K562 (cell line): Measurements from ENCODE around the gene MCM6. TPM values are rescaled to one million over a fixed set of nuclear protein-coding genes. Genes with fewer than 3 reads are reported as not detected.

Experiments used
- BRCA1 ChIP-seq, 2 experiments: fragments of 450-650 bp in 1 of 2; sonication (generic) in 1 of 2; formaldehyde crosslinking in 1 of 2; IDR thresholded peaks; 2 replicates each; pipeline versions ENCODE4 v1.5.0 to v1.6.1; 2017 to 2020; ENCODE audit warnings: mild to moderate bottlenecking in 1 of 2, missing genetic modification reagents in 1 of 2
- BRF2 ChIP-seq: IDR thresholded peaks from 3 replicates; pipeline ENCODE4 v1.6.1; 2011; ENCODE audit warnings: borderline replicate concordance, mild to moderate bottlenecking; ENCODE audit not compliant: insufficient read length, insufficient read depth
- CTCFL ChIP-seq: IDR thresholded peaks from 2 replicates; pipeline ENCODE4 v1.6.1; 2011; ENCODE audit warnings: borderline replicate concordance, low read depth, mild to moderate bottlenecking, moderate library complexity, low read length; ENCODE audit not compliant: insufficient read depth, poor library complexity, severe bottlenecking
- ELF4 ChIP-seq: fragments of 450-650 bp; formaldehyde crosslinking; IDR thresholded peaks from 2 replicates; pipeline ENCODE4 v1.4.0; 2022; ENCODE audit warnings: missing genetic modification characterization
- FOXK1 ChIP-seq: sonication (generic); formaldehyde crosslinking; IDR thresholded peaks from 2 replicates; pipeline ENCODE4 v1.8.0; 2022; ENCODE audit warnings: missing genetic modification reagents, mild to moderate bottlenecking, borderline replicate concordance
- KLF6 ChIP-seq: fragments of 250-450 bp; sonication (Bioruptor Pico); IDR thresholded peaks from 2 replicates; pipeline ENCODE4 v1.4.0; 2020; ENCODE audit warnings: mild to moderate bottlenecking, moderate library complexity, borderline replicate concordance
- NFATC3 ChIP-seq: fragments of 450-650 bp; IDR thresholded peaks from 2 replicates; pipeline ENCODE4 v1.6.1; 2017; ENCODE audit warnings: mild to moderate bottlenecking
- POU5F1 ChIP-seq: fragments of 150-350 bp; IDR thresholded peaks from 2 replicates; pipeline ENCODE4 v1.6.1; 2014; ENCODE audit warnings: borderline replicate concordance, low read length, low read depth, mild to moderate bottlenecking; ENCODE audit not compliant: partially characterized antibody
- SFPQ ChIP-seq: fragments of 200-400 bp; formaldehyde crosslinking; IDR thresholded peaks from 2 replicates; pipeline ENCODE4 v1.6.1; 2017; ENCODE audit warnings: mild to moderate bottlenecking, low read depth, low read length, moderate library complexity
- SMARCB1 ChIP-seq: IDR thresholded peaks from 2 replicates; pipeline ENCODE4 v1.6.1; 2011; ENCODE audit warnings: improper control_type of control experiment, low read depth; ENCODE audit not compliant: insufficient read length
- ZBTB5 ChIP-seq: fragments of 450-650 bp; IDR thresholded peaks from 2 replicates; pipeline ENCODE4 v1.6.1; 2017; ENCODE audit warnings: antibody characterized with exemption
- ZNF280B ChIP-seq: fragments of 250-450 bp; sonication (Bioruptor Pico); IDR thresholded peaks from 2 replicates; pipeline ENCODE4 v1.5.1; 2021; ENCODE audit warnings: mild to moderate bottlenecking
- ZNF644 ChIP-seq: fragments of 200-800 bp; sonication (Bioruptor generic); IDR thresholded peaks from 2 replicates; pipeline ENCODE4 v1.6.1; 2016; ENCODE audit warnings: low read depth, missing genetic modification characterization, missing compliant biosample characterization
- ZNF785 ChIP-seq: fragments of 250-450 bp; sonication (Bioruptor Pico); IDR thresholded peaks from 2 replicates; pipeline ENCODE4 v1.4.0; 2020; ENCODE audit warnings: mild to moderate bottlenecking
- ZNF79 ChIP-seq: fragments of 250-450 bp; sonication (Bioruptor Pico); IDR thresholded peaks from 2 replicates; pipeline ENCODE4 v1.4.0; 2020; ENCODE audit warnings: low read depth, mild to moderate bottlenecking, moderate library complexity
- polyA plus RNA-seq, 8 experiments: library from polyadenylated mRNA; depleted of rRNA in 4 of 8; stranded (reverse) in 5 of 8; unstranded in 3 of 8; fragments of >200 nt; fragmentation: Nextera tagmentation in 2 of 8; fragmentation: Illumina TruSeq in 1 of 8; extraction: Ambion mirVana in 2 of 8; extraction: Trizol in 1 of 8; gene quantifications; 2 replicates each; pipeline versions ENCODE4 v1.2.1 to v1.2.3, GENCODE V29; 2011 to 2014; ENCODE audit warnings: inconsistent platforms in 1 of 8, missing spikeins in 1 of 8
- total RNA-seq, 7 experiments: library from RNA; depleted of rRNA in 6 of 7; stranded (reverse); fragments of >200 nt in 6 of 7; fragmentation: Illumina TruSeq in 2 of 7; extraction: Trizol in 2 of 7; gene quantifications; 2 replicates each; pipeline versions ENCODE4 v1.2.1 to v1.2.3, GENCODE V29; 2011 to 2021; ENCODE audit warnings: low replicate concordance in 1 of 7

The MCM6 gene
- total and polyA plus RNA-seq, 9 of the 15 experiments (the other 6 are each of a cell fraction or from before 2014, with no cell fraction given) = 42.6 to 133 (median 82.4) TPM

DNA sequence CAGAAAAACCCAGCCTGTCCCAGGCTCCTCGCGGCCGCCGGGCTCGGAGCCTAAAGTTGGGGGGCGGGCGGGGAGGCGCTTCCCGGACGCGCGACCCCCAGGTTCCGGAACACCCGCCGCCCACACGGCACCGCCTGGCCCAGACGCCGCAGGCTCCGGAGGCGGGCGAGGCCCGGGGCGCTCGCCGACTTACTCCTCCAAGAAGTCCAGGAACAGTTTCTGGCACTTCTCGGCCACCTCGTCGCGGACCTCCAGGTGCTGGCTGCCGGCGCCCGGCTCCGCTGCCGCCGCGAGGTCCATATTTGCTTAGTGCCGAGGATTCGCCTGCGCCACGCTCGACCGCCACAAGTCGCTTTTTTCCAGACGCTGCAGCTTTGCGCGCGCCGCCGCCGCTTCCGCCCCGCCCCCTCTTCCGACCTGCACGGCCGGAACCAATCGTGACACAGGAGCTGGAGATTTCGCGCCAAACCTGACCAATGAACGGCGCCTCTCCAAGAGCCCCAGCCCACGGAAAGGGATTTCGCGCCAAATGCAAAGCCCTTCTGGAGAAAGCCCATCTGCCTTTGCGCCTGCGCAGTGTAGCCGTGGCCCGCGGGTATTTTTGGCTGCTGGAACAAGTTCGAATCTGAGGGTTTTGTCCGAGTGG lies at the start of gene MCM6 (continued):
- TF ChIP-seq BRF2 = no peak
- TF ChIP-seq FOXK1 (CRISPR knock-in tag) = peak; percentile 81; the same call in 1 of the 2 replicates
- no peak for TF ChIP-seq SFPQ
- TF ChIP-seq BRCA1 (IDR thresholded peaks at IDR 0.05) = no peak
- TF ChIP-seq BRCA1 (CRISPR knock-in tag; IDR thresholded peaks at IDR 0.05) = no peak
- TF ChIP-seq ZNF280B (CRISPR knock-in tag) = no peak
- no peak for TF ChIP-seq KLF6 (CRISPR knock-in tag)
- no peak for TF ChIP-seq ZBTB5
- TF ChIP-seq ZNF785 (CRISPR knock-in tag) = no peak
- no peak for TF ChIP-seq ELF4 (CRISPR knock-in tag)
- no peak for TF ChIP-seq ZNF79 (CRISPR knock-in tag)
- TF ChIP-seq NFATC3 = no peak
- TF ChIP-seq POU5F1 = peak; percentile 65
- TF ChIP-seq ZNF644 (tag) = no peak
- no peak for TF ChIP-seq SMARCB1
- TF ChIP-seq CTCFL = peak; percentile 28
